Forelimb muscle (tissue), 1 donor: ENCODE results near the gene GTSF1L. TPM values are rescaled to one million over a fixed set of nuclear protein-coding genes. Genes with fewer than 3 reads are reported as not detected.

Source experiments
- polyA plus RNA-seq: library from polyadenylated mRNA; unstranded; fragments of 120-200 nt; gene quantifications from one replicate; pipeline ENCODE4 v1.2.1, GENCODE V29; 2013; ENCODE audit not compliant: insufficient read length

The GTSF1L gene
- polyA plus RNA-seq, 1 donor: not detected

Other genes with a start within 250 kb of the GTSF1L start
- gene L3MBTL1, start 219.3 kb downstream of the GTSF1L start, polyA plus RNA-seq: 10.4 TPM
- gene SGK2, start 168.0 kb downstream of the GTSF1L start, polyA plus RNA-seq: 1.7 TPM
- gene IFT52, start 136.1 kb downstream of the GTSF1L start, polyA plus RNA-seq: 23.4 TPM
- gene MYBL2, start 59.9 kb downstream of the GTSF1L start, polyA plus RNA-seq: 12.1 TPM
- gene TOX2, start 187.8 kb upstream of the GTSF1L start, polyA plus RNA-seq: 2.3 TPM